ENCODE results near the gene DIS3L2.
"Not testable (repeated sequence)": the region's sequence is repeated elsewhere in the genome, so short reads cannot be mapped to it uniquely, and the experiment has no call there.

Gene DIS3L2

GRCh38 chr2:231928901-231929725 lies 32.4 kb upstream of the DIS3L2 start:
- DNase-seq (ENCODE audit: low read depth): no peak

- no peak for DNase-seq (ENCODE audit: low read depth)
Measured at GRCh38 chr2:231929961-231930592, 31.4 kb upstream of the DIS3L2 start.

GRCh38 chr2:231930593-231931281 lies 30.8 kb upstream of the DIS3L2 start:
- no peak for DNase-seq (ENCODE audit: low read depth)

GRCh38 chr2:231931481-231931915 lies 30.0 kb upstream of the DIS3L2 start:
- no peak for DNase-seq (ENCODE audit: low read depth)

- DNase-seq (ENCODE audit: low read depth): no peak
Measured at GRCh38 chr2:231932711-231932970, 28.9 kb upstream of the DIS3L2 start.

- no peak for DNase-seq (ENCODE audit: low read depth)
Measured at GRCh38 chr2:231932985-231933915, 28.3 kb upstream of the DIS3L2 start.

GRCh38 chr2:231933916-231934401 lies 27.6 kb upstream of the DIS3L2 start:
- no peak for DNase-seq (ENCODE audit: low read depth)

GRCh38 chr2:231934441-231935206 lies 26.9 kb upstream of the DIS3L2 start:
- no peak for DNase-seq (ENCODE audit: low read depth)

- no peak for DNase-seq (ENCODE audit: low read depth)
Measured at GRCh38 chr2:231935207-231935524, 26.3 kb upstream of the DIS3L2 start.

- DNase-seq (ENCODE audit: low read depth): no peak
Measured at GRCh38 chr2:231935815-231936214, 25.7 kb upstream of the DIS3L2 start.

- no peak for DNase-seq (ENCODE audit: low read depth)
Measured at GRCh38 chr2:231936491-231936890, 25.0 kb upstream of the DIS3L2 start.

GRCh38 chr2:231937057-231937456 lies 24.5 kb upstream of the DIS3L2 start:
- no peak for DNase-seq (ENCODE audit: low read depth)

GRCh38 chr2:231939022-231939421 lies 22.5 kb upstream of the DIS3L2 start:
- DNase-seq (ENCODE audit: low read depth): no peak

- DNase-seq (ENCODE audit: low read depth): no peak
Measured at GRCh38 chr2:231940795-231941194, 20.7 kb upstream of the DIS3L2 start.

- no peak for DNase-seq (ENCODE audit: low read depth)
Measured at GRCh38 chr2:231941673-231942072, 19.8 kb upstream of the DIS3L2 start.

- no peak for DNase-seq (ENCODE audit: low read depth)
Measured at GRCh38 chr2:231942180-231942579, 19.3 kb upstream of the DIS3L2 start.

- DNase-seq (ENCODE audit: low read depth): no peak
Measured at GRCh38 chr2:231946241-231946814, 15.2 kb upstream of the DIS3L2 start.

GRCh38 chr2:231947112-231947511 lies 14.4 kb upstream of the DIS3L2 start:
- DNase-seq (ENCODE audit: low read depth): not testable (repeated sequence)

GRCh38 chr2:231947694-231948093 lies 13.8 kb upstream of the DIS3L2 start:
- DNase-seq (ENCODE audit: low read depth): no peak

GRCh38 chr2:231951452-231952035 lies 10.0 kb upstream of the DIS3L2 start:
- DNase-seq (ENCODE audit: low read depth): no peak
